Occipital lobe (tissue), 2 donors: ENCODE measurements around the gene C1QTNF12. TPM values are rescaled to one million over a fixed set of nuclear protein-coding genes. Genes with fewer than 3 reads are reported as not detected.

ENCODE experiments used
- DNase-seq: peaks from one replicate; lab custom pipeline; 2025; lab: John Stamatoyannopoulos, UW
- total RNA-seq: library from RNA; depleted of rRNA; stranded (reverse); fragments of >200 nt; gene quantifications from one replicate; pipeline ENCODE4 v1.2.3, GENCODE V29; 2014

Gene C1QTNF12, protein sequence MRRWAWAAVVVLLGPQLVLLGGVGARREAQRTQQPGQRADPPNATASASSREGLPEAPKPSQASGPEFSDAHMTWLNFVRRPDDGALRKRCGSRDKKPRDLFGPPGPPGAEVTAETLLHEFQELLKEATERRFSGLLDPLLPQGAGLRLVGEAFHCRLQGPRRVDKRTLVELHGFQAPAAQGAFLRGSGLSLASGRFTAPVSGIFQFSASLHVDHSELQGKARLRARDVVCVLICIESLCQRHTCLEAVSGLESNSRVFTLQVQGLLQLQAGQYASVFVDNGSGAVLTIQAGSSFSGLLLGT
- not detected for total RNA-seq

DNA sequence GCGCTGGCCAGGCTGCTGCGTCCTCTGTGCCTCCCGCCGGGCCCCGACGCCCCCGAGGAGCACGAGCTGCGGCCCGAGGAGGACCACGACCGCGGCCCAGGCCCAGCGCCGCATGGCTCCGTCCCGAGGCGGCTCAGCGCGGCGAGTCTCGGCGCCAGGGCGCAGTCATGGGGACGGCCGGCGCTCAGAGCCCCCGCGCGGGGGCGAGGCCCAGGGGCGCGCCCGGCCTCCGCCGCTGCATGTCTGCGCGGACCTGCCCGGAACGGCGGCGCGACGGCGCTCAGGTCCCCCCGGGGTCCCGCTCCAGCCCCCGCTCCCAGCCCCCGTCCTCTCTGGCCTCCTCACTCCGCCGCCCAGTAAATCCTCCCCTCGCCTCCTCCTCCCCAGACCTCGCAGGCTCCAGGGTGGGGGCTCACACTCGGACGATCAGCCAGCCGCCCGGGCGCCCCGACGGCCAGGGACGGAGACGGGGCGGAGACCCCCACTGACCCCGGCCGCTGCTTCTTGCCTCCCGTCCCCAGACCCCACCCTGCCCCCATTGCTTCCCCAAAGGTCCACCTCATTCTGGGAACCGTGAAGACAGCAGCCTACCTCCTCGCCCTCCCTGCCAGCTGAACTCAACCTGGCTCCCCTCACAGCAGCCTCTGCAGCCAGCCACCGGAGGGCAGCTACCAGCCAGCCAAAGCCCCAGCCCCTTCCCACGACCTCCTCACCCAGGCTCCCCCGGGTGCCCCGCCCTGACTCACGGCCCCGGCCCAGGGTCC is at the start of gene C1QTNF12:
Gene C1QTNF12 (minus strand): TSS at position 146 of the 764 bp plus-strand sequence. CDS start 32 bp downstream, at position 114.
- DNase-seq: no peak

DNA sequence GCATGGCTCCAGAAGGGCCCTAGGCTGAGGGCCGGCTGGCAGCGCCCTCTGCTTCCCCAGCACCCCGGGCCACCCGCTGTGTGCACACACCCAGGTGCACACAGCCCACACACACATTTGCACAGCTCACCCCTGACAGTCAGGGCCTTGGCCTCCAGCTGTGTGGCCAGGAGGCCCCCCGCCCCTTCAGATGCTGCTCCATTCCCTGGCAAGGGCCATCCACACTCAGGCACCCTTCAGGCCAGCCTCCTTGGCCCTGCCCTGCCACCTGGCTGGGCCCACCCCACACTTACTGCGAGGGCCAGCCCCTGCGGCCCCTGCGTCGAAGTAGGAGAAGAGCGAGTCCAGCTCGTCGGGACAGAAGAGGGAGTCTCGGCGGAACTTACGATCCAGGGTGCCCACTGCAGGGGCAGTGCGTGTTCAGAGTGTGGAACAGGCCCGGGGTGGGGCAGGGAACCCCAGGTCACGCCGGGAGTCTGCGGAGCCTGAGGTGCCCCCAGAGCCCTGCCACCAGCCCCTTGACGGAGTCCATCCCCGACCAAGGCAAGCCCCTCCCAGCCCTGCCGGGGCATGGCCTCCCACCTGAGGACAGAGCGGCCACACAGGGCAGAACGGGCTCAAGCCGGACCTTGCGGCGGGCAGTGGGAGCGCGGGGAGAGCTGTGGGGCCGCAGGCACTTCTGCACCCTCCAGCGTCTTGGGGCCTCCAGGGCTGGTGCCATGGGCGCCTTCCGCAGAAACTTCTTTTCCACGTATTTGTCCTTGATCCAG is 48.8 kb upstream of the C1QTNF12 start:
- no peak for DNase-seq

DNA sequence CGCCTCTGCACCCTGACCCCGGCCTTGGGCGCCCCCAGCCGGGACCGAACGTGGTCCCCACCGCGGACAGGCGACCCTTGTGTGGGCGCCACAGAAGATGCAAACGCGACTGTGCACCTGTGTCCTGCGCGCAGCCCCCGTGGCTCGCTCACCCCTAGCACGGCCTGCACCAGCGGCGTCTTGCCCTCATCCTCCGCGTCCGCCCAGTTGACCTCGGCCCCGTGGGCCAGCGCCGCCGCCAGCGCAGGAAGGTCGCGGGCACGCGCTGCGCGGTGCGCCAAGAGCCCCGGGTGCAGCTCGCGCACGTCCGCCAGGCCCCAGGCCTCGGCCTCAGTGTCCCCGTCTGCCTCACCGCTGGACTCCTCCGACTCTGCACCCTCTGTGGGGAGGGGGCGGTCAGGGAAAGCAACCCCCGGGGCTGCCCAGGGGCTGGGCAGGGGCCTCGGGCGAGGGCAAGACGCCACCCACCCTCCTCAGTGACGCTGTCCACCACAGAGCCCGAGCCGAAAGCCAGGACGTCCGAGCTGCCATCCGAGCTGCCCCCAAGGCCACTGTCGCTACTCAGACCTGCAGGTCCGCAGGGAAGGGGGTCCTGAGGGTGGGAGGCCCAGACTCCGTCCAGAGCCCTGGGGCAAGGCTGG is 47.8 kb upstream of the C1QTNF12 start:
- DNase-seq: no peak

DNA sequence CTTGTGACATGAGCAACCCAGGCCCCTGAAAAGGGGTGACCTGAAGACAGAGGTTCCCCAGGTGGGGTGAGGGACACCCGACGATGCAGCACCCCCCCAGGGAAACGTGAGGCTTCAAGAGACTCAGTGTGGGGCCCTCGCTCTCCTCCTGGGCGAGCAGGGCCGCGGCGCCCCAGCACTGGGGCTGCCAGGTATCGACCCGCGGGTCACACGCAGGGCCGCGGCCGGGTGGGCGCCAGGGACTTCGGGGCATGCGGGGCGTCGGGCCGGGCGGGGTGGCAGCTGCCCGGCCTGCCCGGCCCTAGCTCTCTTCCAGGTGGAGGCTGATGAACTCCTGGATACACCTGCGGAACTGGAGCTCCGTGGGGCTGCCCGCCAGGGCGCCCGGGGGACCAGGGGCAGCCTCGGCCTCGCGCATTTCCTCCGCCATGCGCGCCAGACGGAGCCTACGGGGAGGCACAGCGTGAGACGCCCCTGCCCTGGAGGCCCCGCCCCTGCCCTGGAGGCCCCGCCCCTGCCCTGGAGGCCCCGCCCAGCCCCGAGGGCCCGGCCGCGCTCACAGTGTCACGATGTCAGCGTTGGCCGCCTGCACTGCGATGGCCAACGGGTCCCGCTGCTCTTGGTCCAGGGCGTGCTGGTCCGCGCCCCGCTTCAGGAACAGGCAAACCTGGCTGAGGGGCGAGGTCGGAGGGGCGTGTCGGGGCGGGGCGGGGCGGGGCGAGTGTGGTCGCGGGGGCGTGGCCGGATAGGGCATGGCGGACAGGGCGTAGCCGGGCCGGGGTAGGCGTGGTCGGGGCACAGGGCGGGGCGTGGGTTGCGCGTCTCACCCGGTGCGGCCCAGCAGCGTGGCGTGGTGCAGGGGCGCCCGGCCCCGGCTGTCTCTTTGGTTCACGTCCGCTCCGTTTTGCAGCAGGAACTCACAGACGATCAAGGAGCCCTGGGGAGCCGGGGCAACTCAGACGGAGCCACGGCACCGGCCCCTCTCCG is 47.0 kb upstream of the C1QTNF12 start:
- no peak for DNase-seq

DNA sequence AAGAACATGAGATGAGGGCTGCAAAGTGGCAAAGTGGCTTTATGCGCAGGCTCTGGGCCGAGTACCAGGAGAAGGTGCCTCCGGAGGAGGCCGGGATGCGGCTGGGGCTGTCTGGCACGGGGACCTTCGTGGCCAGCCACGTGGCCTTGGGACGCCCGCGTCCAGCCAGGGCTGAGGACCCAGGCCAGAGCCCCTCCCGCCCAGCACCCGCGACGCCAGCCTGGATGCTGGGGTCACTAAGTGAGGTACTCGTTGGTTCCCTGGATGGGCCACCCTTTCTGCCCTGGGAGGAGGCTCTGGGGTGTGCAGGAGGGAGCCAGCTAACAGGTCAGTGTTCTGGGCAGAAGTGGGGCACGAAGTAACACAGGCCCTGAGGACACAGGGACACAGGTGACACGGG is 46.3 kb upstream of the C1QTNF12 start:
- no peak for DNase-seq

DNA sequence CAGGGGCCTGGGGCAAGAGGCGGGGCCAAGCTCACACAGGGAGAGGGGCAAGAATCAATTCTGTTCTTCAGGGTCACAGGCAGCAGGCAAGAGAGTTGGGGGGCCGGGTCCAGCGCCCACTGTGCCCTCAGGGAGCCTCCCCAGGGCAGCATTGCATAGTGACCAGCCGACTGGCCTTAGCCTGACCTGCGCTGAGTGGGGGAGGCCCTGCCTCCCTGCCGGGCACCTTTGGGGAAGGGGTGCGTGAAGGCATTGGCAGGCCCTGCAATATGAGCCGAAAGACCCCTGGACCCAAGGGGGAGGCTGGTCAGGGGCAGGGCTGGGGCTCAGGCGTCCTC is 45.9 kb upstream of the C1QTNF12 start:
- no peak for DNase-seq

DNA sequence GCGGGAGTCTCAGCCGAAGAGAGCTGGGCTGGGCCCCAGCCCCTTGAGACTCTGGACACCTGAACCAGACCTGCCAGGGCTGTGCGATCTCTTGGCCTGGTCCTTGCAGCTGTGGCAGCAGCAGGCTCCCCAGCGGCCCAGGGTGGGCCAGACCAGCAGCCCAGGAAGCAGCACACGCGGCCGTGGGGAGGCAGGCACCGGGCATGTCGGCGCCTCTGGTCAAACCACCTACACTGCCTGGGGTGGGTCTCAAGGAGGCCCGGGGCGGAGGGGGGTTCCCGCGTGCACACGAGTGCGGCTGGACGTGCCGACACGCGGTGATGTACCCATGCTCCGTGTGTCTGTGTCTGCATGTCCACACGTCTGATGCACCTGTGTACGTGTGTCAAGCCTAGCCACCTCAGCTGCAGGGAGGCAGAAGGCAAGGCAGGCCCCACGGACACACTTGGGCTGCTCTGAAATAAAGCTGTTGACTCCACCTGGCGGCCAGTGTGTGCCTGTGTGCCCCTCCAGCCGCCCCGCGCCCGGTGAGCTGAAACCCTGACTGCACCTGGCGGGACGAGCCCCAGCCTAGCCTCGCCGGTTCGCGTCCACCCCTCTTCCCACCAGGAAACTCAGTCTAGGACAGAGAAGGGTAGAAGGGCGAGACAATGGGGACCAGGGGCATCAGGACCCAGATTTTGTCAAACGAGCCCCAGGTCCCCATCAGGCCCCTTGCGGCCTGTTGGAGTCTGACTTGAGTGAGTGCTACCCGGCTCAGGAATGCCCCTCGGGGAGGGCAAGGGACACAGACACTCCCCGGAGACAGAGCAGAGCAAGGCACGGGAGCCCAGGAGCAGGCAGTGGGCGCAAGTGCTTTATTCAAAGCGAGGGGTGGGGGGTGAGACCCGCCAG is 45.3 kb upstream of the C1QTNF12 start:
- DNase-seq: peak; percentile 32

DNA sequence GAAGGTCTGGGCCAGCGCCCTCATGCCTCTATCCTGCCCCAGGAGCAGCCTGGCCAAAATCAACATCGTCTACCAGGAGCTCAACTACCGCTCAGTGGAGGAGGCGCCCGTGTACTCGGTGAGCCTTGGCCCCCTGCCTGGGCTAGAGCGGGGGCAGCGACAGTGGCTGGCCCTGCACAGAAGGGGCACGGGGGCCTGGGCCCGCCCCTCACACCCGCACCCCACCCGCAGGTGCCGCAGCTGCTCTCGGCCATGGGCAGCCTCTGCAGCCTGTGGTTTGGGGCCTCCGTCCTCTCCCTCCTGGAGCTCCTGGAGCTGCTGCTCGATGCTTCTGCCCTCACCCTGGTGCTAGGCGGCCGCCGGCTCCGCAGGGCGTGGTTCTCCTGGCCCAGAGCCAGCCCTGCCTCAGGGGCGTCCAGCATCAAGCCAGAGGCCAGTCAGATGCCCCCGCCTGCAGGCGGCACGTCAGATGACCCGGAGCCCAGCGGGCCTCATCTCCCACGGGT is 44.6 kb upstream of the C1QTNF12 start:
- no peak for DNase-seq

DNA sequence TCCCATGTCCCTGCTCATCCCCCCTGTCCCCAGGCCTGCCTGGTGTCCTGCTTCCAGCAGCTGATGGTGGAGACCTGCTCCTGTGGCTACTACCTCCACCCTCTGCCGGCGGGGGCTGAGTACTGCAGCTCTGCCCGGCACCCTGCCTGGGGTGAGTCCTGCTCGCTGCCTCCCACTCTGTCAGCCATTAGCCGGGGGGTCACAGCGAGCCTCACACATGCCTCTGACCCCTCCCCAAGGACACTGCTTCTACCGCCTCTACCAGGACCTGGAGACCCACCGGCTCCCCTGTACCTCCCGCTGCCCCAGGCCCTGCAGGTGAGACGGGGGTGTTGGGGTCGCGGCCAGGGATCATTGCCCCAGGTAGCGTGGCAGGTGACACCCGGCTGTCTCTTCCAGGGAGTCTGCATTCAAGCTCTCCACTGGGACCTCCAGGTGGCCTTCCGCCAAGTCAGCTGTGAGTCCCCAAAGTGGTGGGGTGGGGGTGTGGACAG is 43.8 kb upstream of the C1QTNF12 start:
- no peak for DNase-seq

DNA sequence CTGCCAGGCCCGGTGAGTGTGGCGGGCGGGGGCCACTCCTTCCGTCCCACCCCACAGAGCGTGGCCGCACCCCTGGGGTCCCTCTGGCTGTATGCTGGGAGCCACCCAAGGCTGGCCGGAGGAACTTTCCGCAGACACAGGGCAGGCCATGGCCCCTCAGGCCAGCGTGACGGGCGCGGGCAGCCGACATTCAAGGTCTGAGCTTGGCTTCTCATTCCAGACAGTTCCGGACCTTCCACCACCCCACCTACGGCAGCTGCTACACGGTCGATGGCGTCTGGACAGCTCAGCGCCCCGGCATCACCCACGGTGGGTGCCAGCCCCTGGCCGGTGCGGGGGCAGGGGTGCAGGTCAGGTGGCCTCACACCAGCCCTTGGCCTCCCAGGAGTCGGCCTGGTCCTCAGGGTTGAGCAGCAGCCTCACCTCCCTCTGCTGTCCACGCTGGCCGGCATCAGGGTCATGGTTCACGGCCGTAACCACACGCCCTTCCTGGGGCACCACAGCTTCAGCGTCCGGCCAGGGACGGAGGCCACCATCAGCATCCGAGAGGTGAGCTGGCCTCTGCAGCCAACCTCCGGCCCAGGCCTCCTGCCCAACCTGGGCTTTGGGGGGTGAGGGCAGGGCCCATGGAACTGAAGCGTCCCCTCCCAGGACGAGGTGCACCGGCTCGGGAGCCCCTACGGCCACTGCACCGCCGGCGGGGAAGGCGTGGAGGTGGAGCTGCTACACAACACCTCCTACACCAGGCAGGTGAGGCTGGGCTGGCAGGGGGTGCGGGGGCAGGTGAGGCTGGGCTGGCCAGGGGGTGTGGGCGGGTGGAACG is 41.0 kb upstream of the C1QTNF12 start:
- no peak for DNase-seq

DNA sequence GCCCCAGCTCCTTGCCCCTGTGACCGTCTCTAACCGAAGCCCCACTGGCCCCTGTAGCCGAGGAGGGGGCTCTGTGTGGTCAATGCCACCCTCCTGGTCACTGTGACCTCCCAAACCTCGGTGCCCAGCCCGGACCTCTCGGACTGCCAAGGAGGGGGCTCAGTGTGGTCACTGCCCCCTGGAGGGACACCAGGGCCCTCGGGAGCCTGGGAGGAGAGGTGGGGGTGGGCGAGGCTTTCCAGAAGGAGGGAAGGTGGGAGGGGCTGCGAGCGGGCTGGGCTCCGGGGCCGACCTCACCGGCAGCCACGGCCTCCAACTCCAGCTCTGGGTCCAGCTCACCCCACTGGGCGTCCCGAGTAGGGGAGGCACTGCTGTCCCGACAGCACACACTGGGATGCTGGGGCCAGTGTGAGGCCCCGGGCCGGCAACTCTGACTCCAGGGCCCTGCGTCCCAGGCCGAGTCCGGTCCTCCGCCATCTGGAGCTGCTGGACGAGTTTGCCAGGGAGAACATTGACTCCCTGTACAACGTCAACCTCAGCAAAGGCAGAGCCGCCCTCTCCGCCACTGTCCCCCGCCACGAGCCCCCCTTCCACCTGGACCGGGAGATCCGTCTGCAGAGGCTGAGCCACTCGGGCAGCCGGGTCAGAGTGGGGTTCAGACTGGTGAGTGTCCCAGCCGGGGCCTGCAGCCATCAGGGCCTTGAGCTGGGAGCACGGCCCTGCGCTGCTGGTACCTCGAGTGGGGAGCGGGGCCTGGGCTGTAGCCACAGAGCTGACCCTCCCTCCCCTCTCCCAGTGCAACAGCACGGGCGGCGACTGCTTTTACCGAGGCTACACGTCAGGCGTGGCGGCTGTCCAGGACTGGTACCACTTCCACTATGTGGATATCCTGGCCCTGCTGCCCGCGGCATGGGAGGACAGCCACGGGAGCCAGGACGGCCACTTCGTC is 40.1 kb upstream of the C1QTNF12 start:
- no peak for DNase-seq

DNA sequence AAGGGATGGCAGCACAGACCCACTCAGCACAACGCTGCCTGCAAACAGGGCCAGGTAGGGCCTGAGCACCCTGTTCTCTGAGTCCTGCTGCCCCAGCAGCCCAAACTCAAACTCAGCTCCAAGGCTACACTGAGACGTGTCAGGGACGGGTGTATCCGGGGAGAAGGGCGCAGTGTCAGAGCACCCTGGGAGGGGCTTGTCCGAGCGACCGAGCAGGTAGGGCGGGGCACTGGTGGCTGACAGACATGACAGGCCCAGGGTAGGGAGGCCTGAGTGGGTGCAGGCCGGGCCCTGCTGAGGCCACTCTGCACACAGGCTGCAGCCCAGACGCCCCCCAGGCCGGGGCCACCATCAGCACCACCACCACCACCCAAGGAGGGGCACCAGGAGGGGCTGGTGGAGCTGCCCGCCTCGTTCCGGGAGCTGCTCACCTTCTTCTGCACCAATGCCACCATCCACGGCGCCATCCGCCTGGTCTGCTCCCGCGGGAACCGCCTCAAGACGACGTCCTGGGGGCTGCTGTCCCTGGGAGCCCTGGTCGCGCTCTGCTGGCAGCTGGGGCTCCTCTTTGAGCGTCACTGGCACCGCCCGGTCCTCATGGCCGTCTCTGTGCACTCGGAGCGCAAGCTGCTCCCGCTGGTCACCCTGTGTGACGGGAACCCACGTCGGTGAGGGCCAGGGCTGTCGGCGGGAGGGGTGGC is 39.2 kb upstream of the C1QTNF12 start:
- DNase-seq: no peak

DNA sequence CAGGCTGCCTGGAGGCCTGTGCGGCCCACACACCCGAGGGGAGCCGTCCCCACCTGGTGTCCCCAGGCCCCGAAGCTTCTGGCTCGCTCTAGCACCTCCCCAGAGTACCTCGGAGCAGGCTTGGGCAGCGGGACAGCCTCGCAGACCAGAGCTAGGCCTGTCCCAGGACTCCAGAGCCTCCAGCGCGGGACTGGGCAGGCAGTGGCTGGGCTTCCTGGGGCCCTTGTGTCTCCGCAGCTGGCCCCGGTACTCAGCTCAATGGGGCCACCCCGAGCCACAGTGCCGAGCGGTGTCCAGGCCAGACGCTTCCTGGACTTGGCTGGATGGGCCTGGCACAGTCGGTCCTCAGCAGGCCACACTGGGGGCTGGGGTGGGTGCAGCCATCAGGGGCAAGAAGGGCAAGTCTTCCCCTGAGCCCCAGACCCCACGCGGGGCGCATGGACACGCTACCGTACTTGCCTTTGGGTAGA is 38.6 kb upstream of the C1QTNF12 start:
- DNase-seq: no peak

DNA sequence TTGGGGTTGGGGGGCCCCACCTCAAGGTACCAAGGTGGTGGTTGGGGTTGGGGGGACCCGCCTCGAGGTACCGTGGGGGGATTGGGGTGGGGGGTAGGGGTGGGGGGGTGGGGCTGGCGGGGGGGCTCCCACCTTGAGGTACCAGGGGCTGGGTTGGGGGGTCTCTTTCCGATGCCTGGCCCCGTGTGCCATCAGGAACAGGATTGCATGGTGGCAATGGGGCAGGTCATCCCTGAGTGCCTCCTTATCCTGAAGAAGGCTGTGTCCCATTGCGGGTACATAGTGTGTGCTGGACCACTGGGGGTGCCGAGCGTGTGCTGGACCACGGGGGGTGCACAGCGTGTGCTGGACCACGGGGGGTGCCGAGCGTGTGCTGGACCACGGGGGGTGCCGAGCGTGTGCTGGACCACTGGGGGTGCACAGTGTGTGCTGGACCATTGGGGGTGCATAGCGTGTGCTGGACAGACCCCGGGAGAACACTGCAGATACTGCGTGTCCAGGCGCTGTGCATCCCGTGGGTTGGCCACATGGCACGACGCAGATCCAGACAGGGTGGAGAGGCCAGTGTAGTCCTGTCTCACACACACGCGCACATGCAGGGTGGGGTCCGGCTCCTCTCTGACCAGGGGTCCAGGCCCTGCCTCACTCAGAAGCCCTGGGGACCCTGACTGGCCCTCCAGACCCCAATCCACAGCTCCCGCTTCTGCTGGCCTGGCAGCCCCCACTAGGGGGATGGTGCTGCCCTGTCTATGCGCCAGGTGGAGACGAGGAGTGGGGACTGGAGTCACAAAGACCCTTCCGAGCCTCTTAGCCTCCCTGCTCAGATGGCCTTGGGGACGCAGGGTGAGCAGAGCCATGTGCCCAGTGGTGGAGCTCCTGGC is 37.9 kb upstream of the C1QTNF12 start:
- no peak for DNase-seq

DNA sequence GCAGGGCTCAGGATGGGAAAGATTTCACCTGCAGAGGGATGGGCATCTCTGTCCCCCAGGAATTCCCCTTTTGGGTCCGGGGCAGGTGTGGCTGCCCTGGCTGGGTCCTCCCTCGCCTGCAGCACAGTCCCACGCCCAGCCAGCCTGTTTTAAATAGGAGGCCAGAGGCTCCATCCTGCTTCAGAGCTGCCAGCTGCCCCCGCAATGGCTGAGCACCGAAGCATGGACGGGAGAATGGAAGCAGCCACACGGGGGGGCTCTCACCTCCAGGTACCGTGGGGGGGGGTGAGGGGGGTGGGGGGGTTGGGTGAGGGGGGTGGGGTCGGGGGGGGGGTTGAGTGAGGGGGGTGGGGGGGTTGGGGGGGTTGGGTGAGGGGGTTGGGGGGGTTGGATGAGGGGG is 37.3 kb upstream of the C1QTNF12 start:
- DNase-seq: no peak
